OCI-LY7 (cell line): ENCODE results near the gene FBXL17.

Source experiments
- CTCF ChIP-seq: fragments of 200-600 bp; sonication (generic); conservative IDR thresholded peaks from 2 replicates; pipeline ENCODE4 v1.5.1; 2014; ENCODE audit warnings: mild to moderate bottlenecking, antibody characterized with exemption, low read length, moderate library complexity, mixed read lengths
- EZH2phosphoT487 ChIP-seq: fragments of 200-600 bp; sonication (generic); IDR thresholded peaks from 2 replicates; pipeline ENCODE4 v1.6.1; 2018; ENCODE audit warnings: low read depth, borderline replicate concordance, mild to moderate bottlenecking, mixed run types, antibody characterized with exemption, low read length, moderate library complexity, mixed read lengths

- TF ChIP-seq CTCF (no peak), EZH2phosphoT487 (no peak)
These were observed 440.9 kb downstream of the FBXL17 start for GRCh38 chr5:107941036-107941435.
